AG04450 (cell line): ENCODE measurements around the gene MRRF. TPM values are rescaled to one million over a fixed set of nuclear protein-coding genes. Genes with fewer than 3 reads are reported as not detected.

Source experiments
- CTCF ChIA-PET: fragments of 300-600, 350-600 bp; formaldehyde crosslinking; extraction: SDS; loops from one replicate; lab custom pipeline; 2022; ENCODE audit warnings: antibody characterized with exemption, inconsistent platforms; lab: Charles Lee
- POLR2A ChIA-PET: fragments of 350-600 bp; formaldehyde crosslinking; extraction: SDS; loops from one replicate; lab custom pipeline; 2021; ENCODE audit warnings: antibody characterized with exemption, inconsistent platforms; lab: Yijun Ruan, JAX
- DNase-seq: peaks from one replicate; pipeline ENCODE4 v3.0.0-alpha.2; 2011; ENCODE audit warnings: low read depth, low spot score
- H3K27ac ChIP-seq: one replicate; pipeline ENCODE4 v1.5.1; 2012; ENCODE audit warnings: low read depth, low read length, control low read depth
- H3K27me3 ChIP-seq: one replicate; pipeline ENCODE4 v1.6.0; 2012; ENCODE audit warnings: low read length; ENCODE audit not compliant: control insufficient read depth, insufficient read depth
- H3K4me3 ChIP-seq: 2 replicates; pipeline ENCODE4 v1.5.1; 2011; ENCODE audit warnings: mild to moderate bottlenecking, low read depth, low read length, control low read depth
- H3K9me3 ChIP-seq: 2 replicates; pipeline ENCODE4 v1.5.1; 2012; ENCODE audit warnings: low read length; ENCODE audit not compliant: control insufficient read depth, insufficient read depth
- CTCF ChIP-seq: IDR thresholded peaks from 2 replicates; pipeline ENCODE4 v1.5.1; 2011; ENCODE audit warnings: low read depth, low read length, control low read depth, inconsistent platforms
- polyA plus RNA-seq: library from polyadenylated mRNA; depleted of rRNA; stranded (reverse); fragments of >200 nt; gene quantifications from 2 replicates; pipeline ENCODE4 v1.2.3, GENCODE V29; 2011

The MRRF gene
- polyA plus RNA-seq, 1 experiment = 50.1 TPM

GRCh38 chr9:122367065-122367464 lies 102.4 kb downstream of the MRRF start:
- Histone ChIP-seq H3K9me3 (peaks cover 10% of the 10 kb centered on the region), H3K4me3 (no peak overlapping the region), H3K27ac (no peak overlapping the region), H3K27me3 (no peaks in the 10 kb centered on the region)
- no peak for TF ChIP-seq CTCF
- DNase-seq = no peak
- ChIA-PET POLR2A (interaction anchor here (3.3 kb wide), 1 partner anchor 9 kb away, joined by 13 read pairs; no protein-coding TSS in a partner anchor), CTCF (interaction anchor here (0.8 to 1.5 kb wide), 3 partner anchors 17 to 268 kb away, joined by 4 to 5 read pairs (median 4); no protein-coding TSS in a partner anchor)

GRCh38 chr9:122367774-122368460 lies 103.2 kb downstream of the MRRF start:
- H3K27me3 ChIP-seq = no peaks in the 10 kb centered on the region
- TF ChIP-seq CTCF = no peak
- DNase-seq = no peak
- H3K9me3 ChIP-seq = peaks cover 10% of the 10 kb centered on the region
- POLR2A ChIA-PET = no interaction called here
- CTCF ChIA-PET = interaction anchor here (0.8 to 1.5 kb wide), 3 partner anchors 17 to 269 kb away, joined by 4 to 5 read pairs (median 4); no protein-coding TSS in a partner anchor
- no peak overlapping the region for H3K27ac ChIP-seq
- no peak overlapping the region for H3K4me3 ChIP-seq

- peaks cover 10% of the 10 kb centered on the region for H3K9me3 ChIP-seq
- DNase-seq = no peak
- no peak overlapping the region for H3K27ac ChIP-seq
- H3K27me3 ChIP-seq = no peaks in the 10 kb centered on the region
- CTCF ChIA-PET = interaction anchor here (0.7 kb wide), 1 partner anchor 18 kb away, joined by 3 read pairs; no protein-coding TSS in a partner anchor
- TF ChIP-seq CTCF = no peak
- no peak overlapping the region for H3K4me3 ChIP-seq
- POLR2A ChIA-PET = no interaction called here
Observed at GRCh38 chr9:122368642-122369041, 104.0 kb downstream of the MRRF start.

- POLR2A ChIA-PET = interaction anchor here (0.9 to 1.4 kb wide), 5 partner anchors 13 to 75 kb away, joined by 3 to 4 read pairs (median 4); no protein-coding TSS in a partner anchor
- TF ChIP-seq CTCF = no peak
- H3K9me3 ChIP-seq = peaks cover 10% of the 10 kb centered on the region
- H3K27me3 ChIP-seq = no peaks in the 10 kb centered on the region
- no peak for DNase-seq
- H3K27ac ChIP-seq = no peak overlapping the region
- peak overlapping the region; percentile 72 for H3K4me3 ChIP-seq
- CTCF ChIA-PET = interaction anchor here (0.6 to 1.1 kb wide), 2 partner anchors 14 to 95 kb away, joined by 3 read pairs; no protein-coding TSS in a partner anchor
Observed at GRCh38 chr9:122370303-122370702, 105.6 kb downstream of the MRRF start.
